HG02571 (cell line): ENCODE results near the gene AIFM2.

Experiments used
- ATAC-seq: cut with Tn5 transposase; IDR thresholded peaks from one replicate; pipeline ENCODE4 v1.9.1; 2021; ENCODE audit warnings: mild to moderate bottlenecking, moderate library complexity; ENCODE audit not compliant: unreplicated experiment

Gene AIFM2

DNA sequence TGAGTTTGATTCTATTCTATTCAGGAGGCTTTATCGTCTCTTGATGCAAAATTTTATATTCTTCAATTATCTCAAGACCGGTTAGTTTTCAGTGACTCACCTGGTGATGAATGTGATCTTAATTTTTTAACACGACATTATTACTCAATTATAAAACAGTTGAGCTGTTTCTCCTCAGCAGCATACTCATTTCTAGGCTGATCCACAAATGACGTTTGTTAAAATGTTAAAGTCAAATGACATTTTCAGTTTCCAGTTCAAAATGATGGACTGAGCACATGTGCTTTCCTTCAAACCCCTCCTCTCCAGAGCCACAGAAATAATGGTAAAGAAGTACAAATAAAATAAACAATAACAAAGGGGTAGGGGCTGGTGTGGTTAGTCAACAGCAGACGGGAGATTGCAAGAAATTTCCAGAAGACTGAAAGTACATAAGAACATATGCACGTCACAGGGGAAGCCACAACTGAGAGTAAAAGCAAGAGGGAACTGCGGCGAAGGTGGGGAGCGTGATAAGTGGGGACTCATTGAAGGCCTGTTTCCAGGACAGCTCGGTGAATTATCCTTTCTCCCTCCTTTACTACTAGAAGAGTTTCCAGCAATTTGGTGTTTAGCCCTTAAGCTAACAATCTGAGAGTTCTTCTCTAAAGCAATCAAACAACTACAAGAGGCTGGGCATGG lies 69.1 kb downstream of the AIFM2 start:
- ATAC-seq = no peak
